HG03354 (cell line): Measurements from ENCODE around the gene SUN1.
"Not testable (repeated sequence)": the region's sequence is repeated elsewhere in the genome, so short reads cannot be mapped to it uniquely, and the experiment has no call there.

Experiments
- ATAC-seq: cut with Tn5 transposase; IDR thresholded peaks from one replicate; pipeline ENCODE4 v1.9.1; 2021; ENCODE audit warnings: mild to moderate bottlenecking; ENCODE audit not compliant: unreplicated experiment, poor library complexity, severe bottlenecking

SUN1 gene

DNA sequence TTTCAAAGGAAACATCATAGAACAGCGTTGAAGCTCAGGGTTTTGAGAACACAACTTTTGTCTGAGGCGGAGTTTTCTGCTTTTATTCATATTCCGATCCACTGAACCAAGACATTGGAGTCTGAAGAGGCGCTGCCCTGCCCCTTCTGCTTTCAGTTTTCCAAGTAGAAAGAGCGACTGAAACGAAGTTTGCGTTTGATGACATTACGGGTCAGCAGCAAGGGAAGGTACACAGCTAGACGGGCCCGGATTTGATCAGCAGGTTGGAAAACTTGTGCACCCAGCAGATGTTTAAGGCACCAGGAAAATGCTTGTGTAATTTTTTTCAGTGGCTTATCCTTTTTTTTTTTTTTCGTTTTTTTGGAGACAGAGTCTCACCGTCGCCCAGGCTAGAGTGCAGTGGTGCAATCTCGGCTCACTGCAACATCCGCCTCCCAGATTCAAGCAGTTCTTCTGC lies 720 bp downstream of the SUN1 start:
- no peak for ATAC-seq

DNA sequence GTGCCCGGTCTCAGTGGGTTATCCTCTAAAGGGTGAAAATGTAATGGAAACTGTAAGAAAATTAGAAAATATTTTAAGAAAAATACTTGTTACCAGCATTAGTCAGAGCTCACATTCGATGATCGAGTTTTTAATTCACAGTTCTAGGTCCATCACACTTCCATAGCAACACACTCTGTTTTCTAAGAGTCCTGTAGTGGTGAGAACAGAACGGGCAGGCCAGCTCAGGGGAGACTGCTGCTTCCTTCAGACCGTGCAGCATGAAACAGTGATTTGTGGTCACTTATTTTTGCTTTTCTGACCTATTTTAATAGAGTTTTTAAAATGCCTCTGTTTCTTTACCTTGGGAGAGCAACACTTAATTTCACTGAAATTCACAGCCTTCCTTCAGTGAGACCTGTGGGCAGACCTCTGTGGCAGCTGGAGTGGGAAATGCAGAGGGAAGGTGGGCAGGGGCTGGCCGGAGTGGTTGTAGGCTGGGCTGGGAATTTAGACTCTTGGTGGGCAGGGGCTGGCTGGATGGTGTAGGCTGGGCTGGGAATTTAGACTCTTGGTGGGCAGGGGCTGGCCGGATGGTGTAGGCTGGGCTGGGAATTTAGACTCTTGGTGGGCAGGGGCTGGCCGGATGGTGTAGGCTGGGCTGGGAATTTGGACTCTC lies 1.5 kb downstream of the SUN1 start:
- no peak for ATAC-seq

DNA sequence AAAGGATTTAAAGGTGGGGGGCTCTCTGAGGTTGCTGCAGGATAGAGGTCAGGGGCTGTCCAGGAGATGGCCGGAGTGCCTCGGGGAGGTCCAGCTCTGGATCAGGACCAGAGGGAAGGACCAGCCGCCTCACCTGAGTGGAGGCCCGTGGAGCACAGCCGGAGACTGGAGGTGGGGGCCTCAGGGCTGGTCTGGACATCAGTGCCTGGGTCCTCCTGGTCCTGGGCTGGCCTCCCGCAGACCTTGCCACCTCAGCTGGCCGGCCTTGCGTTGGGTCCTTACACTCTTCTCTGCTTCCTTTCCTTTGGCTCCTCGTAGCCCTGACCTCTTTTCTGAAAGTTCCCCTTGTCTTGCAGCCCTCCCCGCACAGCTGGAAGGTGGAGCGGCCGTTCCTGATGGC lies 2.0 kb downstream of the SUN1 start:
- no peak for ATAC-seq

DNA sequence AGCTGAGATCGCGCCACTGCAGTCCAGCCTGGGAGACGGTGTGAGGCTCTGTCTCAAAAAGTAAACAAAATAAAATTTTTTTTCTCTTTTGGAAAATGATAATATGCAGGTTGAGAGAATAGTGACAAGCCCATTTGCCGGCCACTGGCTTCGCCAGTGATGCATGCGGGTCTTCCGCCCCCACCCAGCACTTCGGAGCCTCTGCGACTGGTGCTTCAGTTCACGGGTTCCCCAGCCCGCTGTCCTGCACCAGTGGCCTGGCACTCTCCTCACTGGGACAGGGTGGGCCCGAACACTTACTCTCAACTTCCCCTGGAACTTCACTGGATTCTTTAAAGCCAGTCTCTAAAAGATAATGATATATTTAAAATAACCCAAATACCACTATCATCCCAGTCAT lies 2.7 kb downstream of the SUN1 start:
- no peak for ATAC-seq

DNA sequence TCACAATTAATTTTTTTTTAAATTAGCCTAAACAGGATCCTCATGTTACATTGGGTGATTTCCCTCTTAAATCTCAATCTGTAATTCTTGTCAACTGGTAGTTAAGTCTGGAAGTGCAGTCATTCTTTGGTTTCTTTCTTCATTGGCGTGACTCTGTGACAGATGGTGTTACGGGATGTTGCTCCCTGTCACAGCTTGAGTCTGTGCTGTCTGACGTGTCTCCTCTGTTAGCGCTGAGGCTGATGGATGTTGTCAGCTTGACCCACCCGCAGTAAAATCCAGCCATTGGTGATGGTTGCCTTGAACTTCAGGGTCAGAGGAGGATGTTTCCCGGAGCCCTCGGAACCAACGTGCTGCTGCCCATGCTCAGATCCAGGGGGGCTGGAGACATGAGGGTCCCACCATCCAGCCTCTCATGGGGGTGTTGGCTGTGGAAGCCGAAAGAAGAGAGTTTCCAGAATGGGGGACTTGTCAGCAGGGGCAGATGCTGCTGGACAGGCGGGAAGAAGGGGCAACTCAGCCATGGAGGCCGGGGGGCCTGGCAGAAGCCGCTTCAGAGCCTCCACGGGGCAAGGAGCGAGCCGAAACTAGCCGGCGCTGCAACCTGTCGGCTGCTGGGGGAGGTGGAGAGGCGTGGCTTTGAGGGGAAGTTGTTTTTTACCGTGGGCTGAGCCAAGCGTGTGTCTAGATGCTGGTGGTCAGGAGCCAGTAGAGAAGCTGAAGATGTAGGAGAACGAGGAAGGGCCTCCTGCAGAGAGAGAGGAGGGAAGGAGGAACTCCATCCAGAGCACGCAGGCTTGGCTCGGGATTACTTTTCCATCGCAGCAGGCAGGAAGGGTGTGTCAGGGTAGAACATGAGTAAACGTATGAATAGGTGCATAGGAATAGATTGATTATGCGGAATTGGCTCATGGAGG lies 3.5 kb downstream of the SUN1 start:
- no peak for ATAC-seq

DNA sequence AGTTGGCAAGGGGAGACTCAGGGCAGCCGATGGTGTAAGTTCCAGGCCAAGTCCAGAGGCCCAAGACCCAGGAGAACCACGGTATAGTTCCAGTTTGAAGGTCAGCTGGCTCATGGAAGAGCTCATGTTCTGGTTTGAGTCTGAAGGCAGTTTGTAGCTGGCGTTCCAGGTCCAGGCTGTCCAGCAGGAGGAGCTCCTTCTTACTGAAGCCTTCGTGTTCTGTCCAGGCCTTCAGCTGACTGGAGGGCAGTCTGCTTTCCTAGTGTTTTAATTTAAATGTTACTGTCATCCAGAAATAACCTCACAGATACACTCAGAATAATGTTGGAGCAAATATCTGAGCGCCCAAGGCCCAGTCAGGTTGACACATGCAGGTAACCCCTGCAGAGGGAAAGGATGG lies 4.2 kb downstream of the SUN1 start:
- ATAC-seq = no peak

DNA sequence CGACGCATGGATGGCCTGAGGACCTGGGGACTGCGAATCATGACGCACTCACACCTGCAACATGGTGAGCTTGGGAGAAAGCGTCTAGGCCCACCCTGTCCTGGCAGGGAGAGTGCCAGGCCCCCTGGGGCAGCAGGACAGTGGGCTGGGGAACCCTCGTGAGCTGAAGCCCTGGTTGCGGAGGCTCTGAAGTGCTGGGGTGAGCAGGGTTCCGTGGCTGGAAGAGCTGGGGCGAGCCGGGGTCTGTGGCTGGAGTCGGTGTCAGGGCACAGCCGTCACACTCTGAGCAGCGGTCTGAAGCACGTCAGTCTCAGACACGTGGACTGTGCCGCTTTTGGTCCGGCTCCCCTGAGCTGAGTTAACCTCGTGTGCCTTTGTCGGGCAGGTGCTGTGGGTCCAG lies 4.7 kb downstream of the SUN1 start:
- ATAC-seq = no peak

DNA sequence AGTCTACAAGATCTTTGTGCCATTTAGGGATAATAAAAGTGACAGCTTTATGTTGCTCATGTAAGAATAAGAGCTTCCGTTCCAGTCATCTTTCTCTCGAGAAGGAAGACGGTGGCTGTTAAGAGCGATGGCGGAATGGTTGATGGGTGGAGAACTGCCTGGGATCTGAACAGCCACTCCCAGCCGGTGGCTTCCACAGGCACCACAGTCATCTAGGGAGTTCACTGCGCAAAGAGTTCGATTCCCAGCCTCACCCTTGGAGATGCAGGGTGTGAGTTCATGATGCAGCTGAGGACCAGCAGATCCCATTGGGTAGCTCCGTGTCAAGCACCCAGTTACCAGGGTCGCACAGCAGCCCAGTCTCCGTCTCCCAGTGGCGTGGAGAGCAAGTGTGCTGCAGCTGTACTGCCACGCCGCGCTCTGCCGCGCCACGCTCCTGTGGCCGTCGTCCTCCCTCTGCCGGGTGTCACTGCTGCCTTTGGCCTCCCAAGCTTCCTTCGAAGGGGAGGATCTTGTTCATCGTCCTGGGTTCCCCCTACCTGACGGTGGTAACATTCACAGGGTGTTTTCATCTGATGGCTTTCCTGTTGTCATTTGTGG lies 7.8 kb downstream of the SUN1 start:
- no peak for ATAC-seq

DNA sequence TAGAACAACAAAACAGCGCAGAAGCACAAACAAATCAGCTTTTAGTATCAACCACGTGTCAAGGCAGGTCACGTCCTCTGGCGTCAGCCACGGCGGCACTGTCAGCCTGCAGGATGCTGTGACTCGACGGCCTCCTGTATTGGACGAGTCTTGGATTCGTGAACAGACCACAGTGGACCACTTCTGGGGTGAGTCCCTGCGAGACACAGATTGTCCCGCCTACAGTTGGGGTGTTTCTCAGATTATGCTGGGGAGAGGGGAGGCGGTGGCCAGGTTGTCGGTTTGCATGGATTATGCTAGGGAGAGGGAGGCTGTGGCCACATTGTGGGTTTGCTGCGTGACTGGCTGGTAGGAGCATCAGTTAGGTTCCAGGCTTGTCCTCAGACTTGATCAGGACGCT lies 9.7 kb downstream of the SUN1 start:
- no peak for ATAC-seq

DNA sequence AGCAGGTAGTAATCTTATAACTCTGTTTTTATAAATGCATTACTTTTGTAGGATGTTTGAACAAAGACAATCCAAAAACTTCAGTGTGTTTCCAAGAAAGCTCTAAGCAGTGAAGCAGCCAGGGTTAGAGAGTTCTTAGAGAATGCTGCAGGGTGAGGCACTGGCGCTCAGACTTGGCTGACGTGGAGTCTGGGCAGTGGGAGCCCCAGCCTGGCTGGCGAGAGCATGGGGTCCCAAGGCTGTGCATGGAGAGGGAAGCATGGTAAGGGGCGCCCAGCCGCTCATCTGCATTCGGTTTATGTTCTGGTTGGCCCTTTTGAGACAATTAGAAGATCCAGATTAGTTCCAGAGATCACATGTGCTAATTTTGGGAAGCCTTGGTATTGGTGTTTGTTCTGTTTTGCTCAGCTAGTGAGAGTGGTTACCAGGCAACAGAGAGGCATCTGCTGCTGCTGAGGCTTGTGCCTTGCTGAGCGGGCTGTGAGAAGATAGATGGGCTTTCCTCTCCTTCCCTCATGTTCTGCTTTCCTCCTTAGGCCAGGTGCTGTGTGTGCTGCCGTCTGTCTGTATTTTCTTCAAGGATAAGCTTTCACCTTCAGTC lies 10.3 kb downstream of the SUN1 start:
- ATAC-seq = no peak

DNA sequence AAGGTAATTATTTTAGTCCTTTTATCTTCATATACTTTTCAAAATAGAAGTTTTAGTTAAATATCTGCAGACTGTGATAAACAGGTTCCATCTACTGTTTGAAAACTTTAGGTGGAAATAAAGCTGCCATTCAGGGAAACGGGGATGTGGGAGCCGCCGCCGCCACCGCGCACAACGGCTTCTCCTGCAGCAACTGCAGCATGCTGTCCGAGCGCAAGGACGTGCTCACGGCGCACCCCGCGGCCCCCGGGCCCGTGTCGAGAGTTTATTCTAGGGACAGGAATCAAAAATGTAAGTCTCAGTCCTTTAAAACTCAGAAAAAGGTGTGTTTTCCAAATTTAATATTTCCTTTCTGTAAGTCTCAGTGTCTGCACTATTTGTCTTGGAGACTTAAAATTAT lies 11.0 kb downstream of the SUN1 start:
- ATAC-seq = no peak

DNA sequence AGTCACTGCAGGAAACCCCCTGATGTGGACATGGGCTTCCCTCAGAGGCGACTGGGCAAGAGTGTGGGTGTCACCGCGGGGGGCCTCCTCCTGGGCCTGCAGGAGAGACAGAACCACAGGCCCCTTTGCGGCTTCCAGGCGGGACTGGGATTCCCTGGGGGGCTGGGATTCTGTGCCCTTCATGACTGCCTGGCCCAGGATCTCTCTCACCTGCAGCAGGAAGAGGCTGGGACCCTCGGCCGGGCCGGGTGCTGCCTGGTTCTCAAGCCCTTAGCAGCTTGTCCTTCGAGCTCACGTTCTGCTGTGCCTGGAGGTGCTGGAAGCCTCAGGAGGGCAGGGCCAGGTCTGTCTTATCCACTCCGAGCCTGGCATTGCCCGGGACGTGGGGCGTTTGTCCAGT lies 11.8 kb downstream of the SUN1 start:
- ATAC-seq = no peak

DNA sequence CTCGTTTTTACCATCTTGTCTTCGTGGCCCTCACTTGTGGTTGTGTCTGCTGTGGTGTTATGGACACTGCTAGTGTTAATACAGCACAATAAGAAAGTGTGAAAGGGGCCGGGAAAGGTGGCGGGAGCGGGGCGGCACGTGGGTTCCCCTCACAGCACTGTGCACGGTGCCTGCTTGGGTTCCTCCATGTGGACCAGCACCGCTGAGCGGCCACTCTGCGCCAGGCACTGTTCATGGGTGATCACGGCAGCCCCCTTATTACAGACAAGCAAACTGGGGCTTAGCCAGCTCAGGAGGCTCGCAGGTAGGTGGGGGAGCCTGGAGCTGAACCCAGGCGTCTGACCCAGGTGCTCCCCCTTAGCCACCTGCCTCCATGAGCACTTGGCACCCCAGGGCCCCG lies 12.2 kb downstream of the SUN1 start:
- no peak for ATAC-seq

DNA sequence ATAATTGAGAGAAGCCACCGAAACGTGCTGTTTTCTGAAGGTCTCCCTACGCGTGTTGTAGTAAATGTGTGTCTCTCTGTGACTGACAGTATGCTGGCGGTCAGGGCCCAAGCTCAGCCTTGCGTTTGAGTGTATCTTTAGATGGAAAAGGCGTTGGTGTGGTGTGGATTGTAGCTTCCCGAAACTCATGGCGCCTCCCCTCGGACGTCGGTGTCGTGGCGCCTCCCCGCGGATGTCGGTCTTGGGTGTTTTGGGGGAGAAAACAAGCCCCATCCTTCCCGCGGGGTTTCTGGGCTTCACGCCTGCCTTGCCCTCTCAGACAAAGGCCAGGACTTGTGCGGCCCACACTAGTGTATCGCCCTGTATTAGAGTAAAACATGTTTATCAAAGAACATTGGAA lies 12.8 kb downstream of the SUN1 start:
- ATAC-seq = no peak

DNA sequence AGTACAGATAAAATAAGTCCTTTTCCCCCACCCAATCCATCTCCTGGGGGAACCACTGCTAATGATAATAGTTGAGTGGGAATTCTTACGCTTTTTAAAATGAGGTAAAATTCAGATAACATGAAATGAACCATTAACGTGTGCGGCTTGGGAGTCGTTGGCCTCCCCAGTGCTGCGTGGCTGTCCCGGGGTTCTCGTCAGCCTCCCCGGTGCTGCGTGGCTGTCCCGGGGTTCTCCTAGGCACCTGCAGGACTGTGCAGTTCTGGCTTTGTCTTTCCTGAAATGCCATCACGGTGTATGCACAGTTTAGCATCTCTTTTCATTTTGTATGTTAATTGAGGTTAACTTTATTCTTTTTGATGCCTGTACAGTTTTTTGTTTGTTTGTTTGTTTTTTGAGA lies 13.5 kb downstream of the SUN1 start:
- no peak for ATAC-seq

DNA sequence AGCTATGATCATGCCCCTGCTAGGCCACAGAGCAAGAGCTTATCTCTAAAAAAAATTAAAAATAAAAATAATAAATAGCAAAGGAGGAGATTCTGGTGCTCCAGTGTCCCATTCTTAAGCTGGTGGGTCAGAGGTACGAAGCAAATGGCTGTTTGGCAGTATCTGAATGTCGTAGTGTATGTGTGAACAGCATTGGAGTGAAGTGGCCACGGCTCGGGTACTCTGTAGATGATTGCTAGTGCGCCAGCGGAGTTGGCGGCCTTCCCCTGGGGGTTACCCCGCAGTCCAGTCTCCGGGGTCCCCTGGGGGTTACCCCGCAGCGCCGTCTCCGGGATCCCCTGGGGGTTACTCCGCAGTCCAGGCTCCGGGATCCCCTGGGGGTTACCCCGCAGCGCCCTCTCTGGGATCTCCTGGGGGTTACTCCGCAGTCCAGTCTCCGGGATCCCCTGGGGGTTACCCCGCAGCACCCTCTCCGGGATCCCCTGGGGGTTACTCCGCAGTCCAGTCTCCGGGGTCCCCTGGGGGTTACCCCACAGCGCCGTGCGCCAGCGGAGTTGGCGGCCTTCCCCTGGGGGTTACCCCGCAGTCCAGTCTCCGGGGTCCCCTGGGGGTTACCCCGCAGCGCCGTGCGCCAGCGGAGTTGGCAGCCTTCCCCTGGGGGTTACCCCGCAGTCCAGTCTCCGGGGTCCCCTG lies 14.8 kb downstream of the SUN1 start:
- ATAC-seq = not testable (repeated sequence)

DNA sequence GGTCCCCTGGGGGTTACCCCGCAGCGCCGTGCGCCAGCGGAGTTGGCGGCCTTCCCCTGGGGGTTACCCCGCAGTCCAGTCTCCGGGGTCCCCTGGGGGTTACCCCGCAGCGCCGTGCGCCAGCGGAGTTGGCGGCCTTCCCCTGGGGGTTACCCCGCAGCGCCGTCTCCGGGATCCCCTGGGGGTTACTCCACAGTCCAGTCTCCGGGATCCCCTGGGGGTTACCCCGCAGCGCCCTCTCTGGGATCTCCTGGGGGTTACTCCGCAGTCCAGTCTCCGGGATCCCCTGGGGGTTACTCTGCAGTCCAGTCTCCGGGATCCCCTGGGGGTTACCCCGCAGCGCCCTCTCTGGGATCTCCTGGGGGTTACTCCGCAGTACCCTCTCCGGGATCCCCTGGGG lies 15.5 kb downstream of the SUN1 start:
- ATAC-seq = not testable (repeated sequence)

DNA sequence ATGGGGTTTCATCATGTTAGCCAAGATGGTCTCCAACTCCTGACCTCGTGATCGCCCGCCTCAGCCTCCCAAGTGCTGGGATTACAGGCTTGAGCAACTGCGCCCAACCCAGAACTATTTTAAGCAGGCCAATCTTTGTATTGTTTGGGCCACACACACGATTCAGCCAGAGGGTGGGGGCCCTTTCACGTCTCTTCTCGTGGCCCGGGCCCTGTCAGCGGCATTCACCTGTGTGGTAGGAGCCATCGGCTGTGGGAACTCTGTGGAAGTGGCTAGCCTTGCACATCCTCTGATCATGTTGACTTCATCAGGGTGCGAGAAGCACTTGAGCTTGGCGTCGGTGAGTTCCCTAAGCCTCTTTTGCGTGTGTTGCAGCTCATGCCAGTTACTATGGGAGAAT lies 16.9 kb downstream of the SUN1 start:
- ATAC-seq = no peak

DNA sequence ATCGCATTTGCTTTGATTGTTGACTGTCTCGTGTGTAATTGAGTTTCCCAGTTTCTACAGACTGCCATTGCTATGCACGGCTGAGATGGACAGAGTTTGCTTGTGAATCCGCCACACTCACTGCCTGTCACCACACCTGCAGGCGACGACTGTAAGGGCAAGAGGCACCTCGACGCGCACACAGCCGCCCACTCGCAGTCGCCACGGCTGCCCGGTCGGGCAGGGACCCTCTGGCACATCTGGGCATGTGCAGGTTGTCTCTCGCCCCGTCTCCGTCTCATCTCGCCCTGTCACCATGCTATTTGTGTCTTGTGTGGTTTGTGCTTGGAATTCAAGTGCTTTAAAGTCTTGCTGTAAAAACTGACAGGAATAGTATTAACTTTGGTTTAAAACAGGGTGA lies 17.5 kb downstream of the SUN1 start:
- ATAC-seq = no peak

DNA sequence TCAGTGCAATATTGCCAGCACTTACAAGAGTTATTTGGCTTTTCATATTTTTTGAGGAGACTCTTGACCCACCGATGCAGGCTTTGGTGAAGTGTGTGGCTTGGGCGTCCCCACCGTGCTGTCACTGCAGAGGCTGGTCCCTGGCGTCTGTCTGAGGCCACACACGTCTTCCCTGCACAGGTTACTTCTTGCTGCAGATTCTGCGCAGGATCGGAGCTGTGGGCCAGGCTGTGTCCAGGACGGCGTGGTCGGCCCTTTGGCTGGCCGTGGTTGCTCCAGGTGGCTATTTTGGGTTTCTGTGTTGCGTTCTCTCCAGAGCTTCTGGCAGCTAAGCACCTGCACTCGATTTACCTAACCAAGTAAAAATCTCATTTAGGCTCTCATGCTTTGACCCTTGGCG lies 18.9 kb downstream of the SUN1 start:
- ATAC-seq = no peak
